AG04449 (cell line): Measurements from ENCODE around the gene ITGB7.

Experiments
- CTCF ChIA-PET: fragments of 350-600 bp; formaldehyde crosslinking; extraction: SDS; loops from one replicate; lab custom pipeline; 2021; ENCODE audit warnings: antibody characterized with exemption; lab: Yijun Ruan, JAX
- POLR2A ChIA-PET: fragments of 400-600, 350-600 bp; formaldehyde crosslinking; extraction: SDS; loops from one replicate; lab custom pipeline; 2020; ENCODE audit warnings: antibody characterized with exemption, inconsistent platforms; lab: Yijun Ruan, JAX
- DNase-seq: peaks from one replicate; pipeline ENCODE4 v3.0.0-alpha.2; 2010; ENCODE audit warnings: low read depth, low spot score
- H3K4me3 ChIP-seq: 2 replicates; pipeline ENCODE4 v1.5.1; 2011; ENCODE audit warnings: low read depth, mild to moderate bottlenecking, control low read depth, low read length
- TF ChIP-seq, protein P1 (sequence below): IDR thresholded peaks from one replicate; pipeline ENCODE4 v1.5.1; 2011; ENCODE audit warnings: mild to moderate bottlenecking, moderate library complexity, low read length, control low read depth, inconsistent platforms; ENCODE audit not compliant: insufficient read depth; ENCODE audit errors: missing control alignments

The ITGB7 gene

DNA sequence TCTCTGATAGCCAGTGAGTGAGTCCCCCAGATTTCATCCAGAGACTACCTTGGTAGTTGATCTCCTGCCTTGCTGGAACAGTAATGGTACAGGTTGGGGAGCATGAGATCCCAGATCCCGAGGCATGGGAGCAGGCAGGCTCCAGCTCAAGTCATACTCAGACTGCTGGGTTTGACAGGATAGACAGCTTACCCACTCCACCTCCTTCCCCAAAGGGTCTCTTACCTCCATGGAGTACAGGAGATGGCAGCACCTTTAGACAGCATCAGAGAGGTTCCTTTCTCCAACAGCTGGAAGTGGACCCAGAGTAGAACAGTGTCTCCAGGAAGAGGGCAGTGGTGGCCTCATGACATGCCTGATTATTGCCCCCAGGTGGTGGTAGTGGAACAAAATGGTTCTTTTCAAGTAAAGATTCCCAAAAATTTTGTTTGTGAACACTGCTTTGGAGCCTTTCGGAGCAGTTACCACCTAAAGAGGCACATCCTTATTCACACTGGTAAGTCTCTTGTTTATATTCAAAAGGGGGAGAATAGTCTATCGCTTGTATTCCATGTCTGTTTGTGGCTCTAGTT, 21.4 kb downstream of the ITGB7 start:
- DNase-seq = no peak
- no peak overlapping the region for H3K4me3 ChIP-seq
- CTCF ChIA-PET = interaction anchor here (0.9 to 9.6 kb wide), 8 partner anchors 9 to 134 kb away, joined by 3 to 108 read pairs (median 4); partner anchors contain the start of gene IGFBP6
- TF ChIP-seq, protein P1, sequence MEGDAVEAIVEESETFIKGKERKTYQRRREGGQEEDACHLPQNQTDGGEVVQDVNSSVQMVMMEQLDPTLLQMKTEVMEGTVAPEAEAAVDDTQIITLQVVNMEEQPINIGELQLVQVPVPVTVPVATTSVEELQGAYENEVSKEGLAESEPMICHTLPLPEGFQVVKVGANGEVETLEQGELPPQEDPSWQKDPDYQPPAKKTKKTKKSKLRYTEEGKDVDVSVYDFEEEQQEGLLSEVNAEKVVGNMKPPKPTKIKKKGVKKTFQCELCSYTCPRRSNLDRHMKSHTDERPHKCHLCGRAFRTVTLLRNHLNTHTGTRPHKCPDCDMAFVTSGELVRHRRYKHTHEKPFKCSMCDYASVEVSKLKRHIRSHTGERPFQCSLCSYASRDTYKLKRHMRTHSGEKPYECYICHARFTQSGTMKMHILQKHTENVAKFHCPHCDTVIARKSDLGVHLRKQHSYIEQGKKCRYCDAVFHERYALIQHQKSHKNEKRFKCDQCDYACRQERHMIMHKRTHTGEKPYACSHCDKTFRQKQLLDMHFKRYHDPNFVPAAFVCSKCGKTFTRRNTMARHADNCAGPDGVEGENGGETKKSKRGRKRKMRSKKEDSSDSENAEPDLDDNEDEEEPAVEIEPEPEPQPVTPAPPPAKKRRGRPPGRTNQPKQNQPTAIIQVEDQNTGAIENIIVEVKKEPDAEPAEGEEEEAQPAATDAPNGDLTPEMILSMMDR = no peak
- POLR2A ChIA-PET = interaction anchor here (0.8 kb wide), 1 partner anchor 28 kb away, joined by 3 read pairs; no protein-coding TSS in a partner anchor

DNA sequence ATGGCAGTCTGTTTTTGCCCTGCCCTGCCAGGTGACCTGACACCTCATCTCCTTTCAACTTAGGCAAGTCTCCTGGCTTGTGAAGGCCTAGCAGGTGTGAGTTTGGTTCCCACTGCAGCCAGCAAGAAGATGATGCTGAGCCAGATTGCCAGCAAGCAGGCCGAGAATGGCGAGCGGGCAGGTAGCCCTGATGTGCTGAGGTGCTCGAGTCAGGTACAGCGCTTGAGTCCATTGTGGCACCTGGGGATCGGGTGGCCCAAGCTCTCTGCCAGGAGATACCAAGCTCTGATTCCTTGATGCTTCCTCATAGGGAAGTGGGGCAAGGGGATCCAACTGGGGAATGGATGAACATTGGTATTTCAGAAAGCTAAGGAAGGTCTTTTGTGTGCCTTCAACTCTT, 22.2 kb downstream of the ITGB7 start:
- H3K4me3 ChIP-seq = no peak overlapping the region
- ChIA-PET POLR2A (interaction anchor here (0.8 kb wide), 1 partner anchor 27 kb away, joined by 3 read pairs; no protein-coding TSS in a partner anchor), CTCF (interaction anchor here (0.9 to 9.6 kb wide), 9 partner anchors 10 to 134 kb away, joined by 3 to 108 read pairs (median 4); partner anchors contain the start of gene IGFBP6)
- DNase-seq = no peak
- TF ChIP-seq, protein P1 = no peak

DNA sequence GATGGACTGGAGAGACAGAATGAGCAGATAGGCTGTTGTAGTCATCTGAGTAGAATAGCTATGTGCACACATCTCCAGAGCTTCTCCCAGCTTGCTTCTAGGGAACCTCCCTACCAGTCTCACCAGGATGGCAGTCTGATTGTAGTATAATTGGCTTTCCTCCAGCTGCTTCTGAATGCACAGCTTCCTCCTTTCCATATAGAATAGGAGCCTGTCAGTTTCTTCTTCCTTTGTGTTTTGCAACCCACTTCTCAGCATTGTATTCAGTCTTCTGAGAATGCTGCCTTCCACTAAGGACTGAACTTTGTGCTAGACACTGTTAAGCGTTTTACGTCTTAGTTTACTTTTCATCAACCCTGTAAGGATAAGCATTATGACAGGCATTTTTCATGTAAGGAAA, 24.1 kb downstream of the ITGB7 start:
- ChIA-PET POLR2A (interaction anchor here (1.1 to 2.3 kb wide), 2 partner anchors 36 to 84 kb away, joined by 4 to 9 read pairs; no protein-coding TSS in a partner anchor), CTCF (interaction anchor here (1.0 to 13.4 kb wide), 11 partner anchors 9 to 138 kb away, joined by 3 to 148 read pairs (median 9); partner anchors contain the start of gene AAAS)
- peak overlapping the region; percentile 3 for H3K4me3 ChIP-seq
- TF ChIP-seq, protein P1 = no peak
- DNase-seq = no peak

DNA sequence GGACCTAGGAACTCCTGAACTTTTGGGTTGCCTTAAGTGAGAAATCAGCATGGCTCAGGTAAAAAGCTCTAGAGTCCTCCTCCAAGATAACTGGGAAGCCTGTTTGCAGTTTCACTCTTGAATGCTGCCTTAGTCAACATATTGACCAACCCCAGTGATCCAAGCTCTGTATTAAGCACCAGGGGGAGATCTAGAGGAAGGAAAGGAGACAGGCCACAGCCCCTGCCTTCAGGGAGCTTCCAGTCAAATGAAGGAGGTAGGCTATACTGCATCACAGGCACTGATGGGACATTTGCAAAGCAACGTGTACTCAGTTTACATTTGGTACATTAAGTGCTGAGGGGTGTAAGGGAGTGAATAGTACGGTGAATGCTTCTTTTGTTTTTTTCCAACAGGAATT, 25.1 kb downstream of the ITGB7 start:
- DNase-seq = no peak
- ChIA-PET CTCF (interaction anchor here (0.9 to 13.4 kb wide), 12 partner anchors 8 to 142 kb away, joined by 3 to 148 read pairs (median 12); partner anchors contain the start of gene AAAS), POLR2A (interaction anchor here (1.9 to 2.3 kb wide), 2 partner anchors 22 to 83 kb away, joined by 8 to 9 read pairs; no protein-coding TSS in a partner anchor)
- TF ChIP-seq, protein P1 = no peak
- H3K4me3 ChIP-seq = peak overlapping the region; percentile 84

DNA sequence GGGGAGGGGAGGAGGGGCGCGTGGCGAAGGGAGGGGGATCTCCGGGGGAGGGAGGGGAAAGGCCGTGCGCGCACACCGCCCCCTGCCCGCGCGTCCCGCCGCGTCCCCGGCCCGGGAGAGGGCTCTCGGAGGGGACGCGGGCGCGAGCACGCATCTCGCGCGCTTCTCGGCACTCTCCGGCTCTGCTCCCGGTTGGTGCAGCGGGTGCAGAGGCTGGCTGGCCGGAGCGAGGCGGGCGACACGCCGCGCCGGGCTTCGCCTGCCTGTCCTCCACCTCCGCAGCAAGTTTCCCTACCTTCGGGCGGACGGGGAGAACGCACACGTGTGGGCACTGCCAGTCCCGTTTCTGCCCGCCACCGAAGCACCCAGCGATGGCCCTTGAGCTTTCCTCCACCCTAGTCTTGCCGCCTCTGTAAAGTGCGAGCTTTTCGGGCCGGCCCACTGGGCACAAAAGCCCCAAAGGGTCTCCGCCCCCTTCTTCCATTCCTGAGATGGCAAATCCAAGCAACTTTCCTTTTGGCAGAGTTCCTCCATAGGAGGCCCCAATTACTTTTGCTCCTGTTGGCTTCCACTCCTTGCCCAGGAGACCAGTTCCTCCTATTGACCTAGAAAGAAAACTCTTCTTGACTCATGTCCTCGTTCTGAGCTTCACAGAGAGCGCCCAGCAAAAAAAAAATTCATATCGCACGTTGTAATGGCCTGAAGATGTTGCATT, 26.0 kb downstream of the ITGB7 start:
- ChIA-PET CTCF (interaction anchor here (0.8 to 13.4 kb wide), 16 partner anchors 9 to 164 kb away, joined by 3 to 148 read pairs (median 4); partner anchors contain the start of gene AAAS), POLR2A (interaction anchor here (0.5 to 2.3 kb wide), 11 partner anchors 10 to 320 kb away, joined by 3 to 9 read pairs (median 4); partner anchors contain the start of gene SPRYD3)
- H3K4me3 ChIP-seq = peak overlapping the region; percentile 84
- DNase-seq = no peak
- TF ChIP-seq, protein P1 = no peak
